Breast epithelium (tissue), 3 donors: Measurements from ENCODE around the gene ATOSA.

ENCODE experiments used
- CTCF ChIP-seq, 3 donors: fragments of 450-650 bp; IDR thresholded peaks; one replicate each; pipeline ENCODE4 v1.5.1; 2016 to 2017; ENCODE audit warnings: antibody characterized with exemption in 3 of 3, mild to moderate bottlenecking in 3 of 3, moderate library complexity in 3 of 3
- POLR2AphosphoS5 ChIP-seq, 3 donors: sonication (generic); formaldehyde crosslinking; IDR thresholded peaks; one replicate each; pipeline ENCODE4 v1.6.1; 2017; ENCODE audit warnings: antibody characterized with exemption in 3 of 3

- TF ChIP-seq POLR2AphosphoS5 (IDR thresholded peaks at IDR 0.05) (no peak), CTCF (IDR thresholded peaks at IDR 0.05) (no peak)
These were observed 36.5 kb downstream of the ATOSA start for GRCh38 chr15:52642386-52643361.
